ENCODE data around the gene MGAT3. TPM values are rescaled to one million over a fixed set of nuclear protein-coding genes. Genes with fewer than 3 reads are reported as not detected.

The MGAT3 gene
- total and polyA plus RNA-seq, 2 of the 13 experiments (the other 11 are each of a cell fraction or from before 2014, with no cell fraction given) = 0.11 to 0.15 TPM

GRCh38 chr22:39502789-39503409 is 46.1 kb downstream of the MGAT3 start (continued):
- 0 out of 4 replicates have a peak, but pooled peaks of 1 of the 2 experiments have one; percentile 9 for TF ChIP-seq EP300 (IDR thresholded peaks at IDR 0.05; ENCODE audit: low read depth in 2 of 2, low read length in 2 of 2)
- no peak for TF ChIP-seq EP300 (CRISPR knock-in tag; IDR thresholded peaks at IDR 0.05; ENCODE audit: borderline replicate concordance)
- peak; percentile 61; the same call in 1 of the 2 replicates for TF ChIP-seq TOPORS (CRISPR knock-in tag; IDR thresholded peaks at IDR 0.05)
- 0 out of 2 replicates have a peak, but pooled peaks have one; percentile 13 for TF ChIP-seq UBTF (CRISPR knock-in tag; IDR thresholded peaks at IDR 0.05)
- 0 out of 2 replicates have a peak, but pooled peaks have one; percentile 4 for TF ChIP-seq AKAP8 (CRISPR knock-in tag; IDR thresholded peaks at IDR 0.05)
- peak; percentile 4 for TF ChIP-seq ZNF781 (CRISPR knock-in tag; IDR thresholded peaks at IDR 0.05; ENCODE audit: borderline replicate concordance, not compliant biosample characterization)
- 0 out of 2 replicates have a peak, but pooled peaks have one; percentile 14 for TF ChIP-seq GATAD2A (CRISPR knock-in tag; IDR thresholded peaks at IDR 0.05)
- peak; percentile 47 for TF ChIP-seq ASH2L (IDR thresholded peaks at IDR 0.05; ENCODE audit: insufficient read length, low read depth, low read length)
- no peak for TF ChIP-seq BCLAF1 (IDR thresholded peaks at IDR 0.05)
- peak; percentile 14; the same call in 1 of the 2 replicates for TF ChIP-seq RXRB (CRISPR knock-in tag; IDR thresholded peaks at IDR 0.05; ENCODE audit: borderline replicate concordance)
- TF ChIP-seq RARA (CRISPR knock-in tag; IDR thresholded peaks at IDR 0.05) = peak; percentile 16; the same call in 1 of the 2 replicates
- peak; percentile 13; the same call in 1 of the 2 replicates for TF ChIP-seq ZNF331 (CRISPR knock-in tag; IDR thresholded peaks at IDR 0.05)
- TF ChIP-seq KIAA2018 (CRISPR knock-in tag; IDR thresholded peaks at IDR 0.05; ENCODE audit: borderline replicate concordance) = 0 out of 2 replicates have a peak, but pooled peaks have one; percentile 17
